Measurements from ENCODE around the gene SLC2A6.

SLC2A6 gene

GRCh38 chr9:133474215-133474614 is 4.7 kb downstream of the SLC2A6 start:
- Histone ChIP-seq H3K4me3 (replicated peaks; ENCODE audit: low read depth, low read length) (no peak overlapping the region), H3K36me3 (ENCODE audit: control insufficient read depth, insufficient read depth, low read length) (peaks cover 45% of the 10 kb centered on the region), H3K27me3 (replicated peaks; ENCODE audit: control insufficient read depth, insufficient read depth, low read length) (no peaks in the 10 kb centered on the region)
- DNase-seq (ENCODE audit: extremely low read depth, insufficient read length): no peak
- TF ChIP-seq, protein P1, sequence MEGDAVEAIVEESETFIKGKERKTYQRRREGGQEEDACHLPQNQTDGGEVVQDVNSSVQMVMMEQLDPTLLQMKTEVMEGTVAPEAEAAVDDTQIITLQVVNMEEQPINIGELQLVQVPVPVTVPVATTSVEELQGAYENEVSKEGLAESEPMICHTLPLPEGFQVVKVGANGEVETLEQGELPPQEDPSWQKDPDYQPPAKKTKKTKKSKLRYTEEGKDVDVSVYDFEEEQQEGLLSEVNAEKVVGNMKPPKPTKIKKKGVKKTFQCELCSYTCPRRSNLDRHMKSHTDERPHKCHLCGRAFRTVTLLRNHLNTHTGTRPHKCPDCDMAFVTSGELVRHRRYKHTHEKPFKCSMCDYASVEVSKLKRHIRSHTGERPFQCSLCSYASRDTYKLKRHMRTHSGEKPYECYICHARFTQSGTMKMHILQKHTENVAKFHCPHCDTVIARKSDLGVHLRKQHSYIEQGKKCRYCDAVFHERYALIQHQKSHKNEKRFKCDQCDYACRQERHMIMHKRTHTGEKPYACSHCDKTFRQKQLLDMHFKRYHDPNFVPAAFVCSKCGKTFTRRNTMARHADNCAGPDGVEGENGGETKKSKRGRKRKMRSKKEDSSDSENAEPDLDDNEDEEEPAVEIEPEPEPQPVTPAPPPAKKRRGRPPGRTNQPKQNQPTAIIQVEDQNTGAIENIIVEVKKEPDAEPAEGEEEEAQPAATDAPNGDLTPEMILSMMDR (IDR thresholded peaks at IDR 0.05; ENCODE audit: insufficient read depth, low read length, poor library complexity, severe bottlenecking): no peak

DNA sequence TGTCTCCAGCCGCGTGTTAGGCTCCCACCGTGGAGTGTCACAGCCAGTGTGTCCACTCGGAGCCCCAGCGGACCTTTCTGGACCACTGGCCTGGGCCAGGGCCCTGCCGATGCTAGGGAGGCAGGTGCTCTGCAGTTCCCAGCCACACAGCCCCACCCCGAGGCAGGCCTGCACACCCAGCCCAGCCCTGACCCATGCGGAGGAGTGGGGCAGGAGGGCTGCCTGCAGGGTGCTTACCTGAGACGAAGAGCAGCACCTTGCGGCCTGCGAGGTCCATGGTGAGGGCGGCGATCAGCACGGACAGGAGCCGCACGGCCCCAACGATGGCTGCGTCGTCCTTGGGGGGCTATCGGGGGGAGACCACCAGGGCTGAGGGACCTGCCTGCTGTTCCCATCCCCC is 5.2 kb downstream of the SLC2A6 start:
- H3K4me3 ChIP-seq (replicated peaks; ENCODE audit: low read depth, low read length): no peak overlapping the region
- TF ChIP-seq, protein P1 (IDR thresholded peaks at IDR 0.05; ENCODE audit: insufficient read depth, low read length, poor library complexity, severe bottlenecking): no peak
- peaks cover 45% of the 10 kb centered on the region for H3K36me3 ChIP-seq (ENCODE audit: control insufficient read depth, insufficient read depth, low read length)
- DNase-seq (ENCODE audit: extremely low read depth, insufficient read length): no peak
- H3K27me3 ChIP-seq (replicated peaks; ENCODE audit: control insufficient read depth, insufficient read depth, low read length): no peaks in the 10 kb centered on the region

GRCh38 chr9:133472753-133473378 is 6.0 kb downstream of the SLC2A6 start:
- no peak for DNase-seq (ENCODE audit: extremely low read depth, insufficient read length)
- no peak overlapping the region for H3K4me3 ChIP-seq (replicated peaks; ENCODE audit: low read depth, low read length)
- no peaks in the 10 kb centered on the region for H3K27me3 ChIP-seq (replicated peaks; ENCODE audit: control insufficient read depth, insufficient read depth, low read length)
- H3K36me3 ChIP-seq (ENCODE audit: control insufficient read depth, insufficient read depth, low read length): peaks cover 45% of the 10 kb centered on the region
- TF ChIP-seq, protein P1 (IDR thresholded peaks at IDR 0.05; ENCODE audit: insufficient read depth, low read length, poor library complexity, severe bottlenecking): no peak

DNA sequence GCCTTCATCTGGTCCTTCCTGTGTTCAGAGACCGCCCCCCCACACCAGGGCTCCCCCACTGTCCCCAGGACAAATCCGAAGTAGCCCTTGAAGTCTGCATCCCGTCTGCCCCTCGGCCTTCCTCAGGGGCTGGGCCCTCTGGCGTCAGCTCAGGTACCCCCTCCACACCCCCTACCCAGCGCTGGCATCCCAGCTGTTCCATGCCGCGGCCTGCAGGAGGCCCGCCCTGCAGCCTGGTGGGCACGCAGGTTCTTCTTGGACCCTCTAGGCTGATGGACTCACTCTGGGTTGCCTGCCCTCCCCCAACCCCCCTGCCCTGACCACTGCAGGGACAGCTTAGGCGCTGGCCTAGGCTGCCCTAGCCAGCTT is 6.6 kb downstream of the SLC2A6 start:
- H3K27me3 ChIP-seq (replicated peaks; ENCODE audit: control insufficient read depth, insufficient read depth, low read length): no peaks in the 10 kb centered on the region
- H3K4me3 ChIP-seq (replicated peaks; ENCODE audit: low read depth, low read length): no peak overlapping the region
- TF ChIP-seq, protein P1 (IDR thresholded peaks at IDR 0.05; ENCODE audit: insufficient read depth, low read length, poor library complexity, severe bottlenecking): no peak
- H3K36me3 ChIP-seq (ENCODE audit: control insufficient read depth, insufficient read depth, low read length): peaks cover 45% of the 10 kb centered on the region
- no peak for DNase-seq (ENCODE audit: extremely low read depth, insufficient read length)

DNA sequence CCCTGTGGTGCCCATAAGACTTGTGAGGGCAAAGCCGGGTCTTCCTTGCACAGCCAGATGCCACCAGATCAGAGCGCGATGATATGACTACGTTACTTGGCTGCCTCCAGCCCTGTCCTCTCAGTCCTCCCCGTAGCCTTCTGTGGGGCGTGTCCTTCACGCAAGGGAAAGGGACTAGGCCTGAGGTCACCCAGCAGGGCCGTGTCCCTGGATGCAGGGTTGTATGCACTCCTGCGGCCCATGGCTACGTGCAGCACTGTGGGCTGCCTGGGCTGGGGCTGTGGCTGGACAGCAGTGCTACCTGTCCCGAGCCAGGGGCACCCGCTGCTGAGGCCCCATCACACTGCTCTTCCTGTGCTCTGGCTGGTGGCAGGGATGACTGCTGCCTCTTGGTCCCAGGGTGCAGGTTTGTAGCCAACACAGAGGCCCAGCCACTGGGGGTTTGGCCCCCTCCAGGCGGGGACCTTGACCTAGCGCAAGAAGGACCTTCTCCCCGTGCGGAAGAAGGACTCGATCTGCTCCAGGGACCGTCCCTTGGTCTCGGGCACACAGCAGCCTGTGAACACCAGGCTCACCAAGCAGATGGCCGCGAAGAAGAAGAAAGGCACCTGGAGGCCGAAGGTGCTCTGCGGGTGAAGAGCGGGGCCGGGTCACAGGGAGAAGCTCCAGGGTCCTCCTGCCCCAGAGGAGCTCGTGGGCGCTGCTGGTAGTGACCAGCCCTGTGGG is 7.2 kb downstream of the SLC2A6 start:
- H3K27me3 ChIP-seq (replicated peaks; ENCODE audit: control insufficient read depth, insufficient read depth, low read length): no peaks in the 10 kb centered on the region
- H3K36me3 ChIP-seq (ENCODE audit: control insufficient read depth, insufficient read depth, low read length): peaks cover 44% of the 10 kb centered on the region
- TF ChIP-seq, protein P1 (IDR thresholded peaks at IDR 0.05; ENCODE audit: insufficient read depth, low read length, poor library complexity, severe bottlenecking): no peak
- DNase-seq (ENCODE audit: extremely low read depth, insufficient read length): no peak
- H3K4me3 ChIP-seq (replicated peaks; ENCODE audit: low read depth, low read length): no peak overlapping the region
